Stomach smooth muscle (tissue), 2 donors: ENCODE measurements around the gene CALHM1.
"Not testable (repeated sequence)": the region's sequence is repeated elsewhere in the genome, so short reads cannot be mapped to it uniquely, and the experiment has no call there.

ENCODE experiments used
- H3K27ac ChIP-seq: one replicate; pipeline ENCODE4 v1.7.0; 2013; ENCODE audit warnings: mild to moderate bottlenecking, low read length, inconsistent platforms
- H3K27me3 ChIP-seq, 2 donors: one replicate each; pipeline ENCODE4 v1.7.0; 2013; ENCODE audit warnings: low read length in 2 of 2; ENCODE audit not compliant: insufficient read depth in 2 of 2, control insufficient read depth in 1 of 2
- H3K36me3 ChIP-seq, 2 donors: one replicate each; pipeline ENCODE4 v1.7.0; 2013; ENCODE audit warnings: low read length in 2 of 2; ENCODE audit not compliant: control insufficient read depth in 2 of 2, insufficient read depth in 2 of 2
- H3K4me1 ChIP-seq: one replicate; pipeline ENCODE4 v1.7.0; 2013; ENCODE audit warnings: low read length; ENCODE audit not compliant: control insufficient read depth, insufficient read depth
- H3K4me3 ChIP-seq, 2 donors: one replicate each; pipeline ENCODE4 v1.7.0; 2013; ENCODE audit warnings: low read length in 2 of 2
- H3K9ac ChIP-seq, 2 donors: one replicate each; pipeline ENCODE4 v1.7.0; 2013; ENCODE audit warnings: low read length in 2 of 2, mild to moderate bottlenecking in 1 of 2
- H3K9me3 ChIP-seq, 2 donors: one replicate each; pipeline ENCODE4 v1.7.0; 2013; ENCODE audit warnings: low read length in 2 of 2; ENCODE audit not compliant: control insufficient read depth in 2 of 2
- donor health status: healthy.
- donor health status: Pancreatic carcinoma.

CALHM1 gene, protein sequence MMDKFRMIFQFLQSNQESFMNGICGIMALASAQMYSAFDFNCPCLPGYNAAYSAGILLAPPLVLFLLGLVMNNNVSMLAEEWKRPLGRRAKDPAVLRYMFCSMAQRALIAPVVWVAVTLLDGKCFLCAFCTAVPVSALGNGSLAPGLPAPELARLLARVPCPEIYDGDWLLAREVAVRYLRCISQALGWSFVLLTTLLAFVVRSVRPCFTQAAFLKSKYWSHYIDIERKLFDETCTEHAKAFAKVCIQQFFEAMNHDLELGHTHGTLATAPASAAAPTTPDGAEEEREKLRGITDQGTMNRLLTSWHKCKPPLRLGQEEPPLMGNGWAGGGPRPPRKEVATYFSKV

DNA sequence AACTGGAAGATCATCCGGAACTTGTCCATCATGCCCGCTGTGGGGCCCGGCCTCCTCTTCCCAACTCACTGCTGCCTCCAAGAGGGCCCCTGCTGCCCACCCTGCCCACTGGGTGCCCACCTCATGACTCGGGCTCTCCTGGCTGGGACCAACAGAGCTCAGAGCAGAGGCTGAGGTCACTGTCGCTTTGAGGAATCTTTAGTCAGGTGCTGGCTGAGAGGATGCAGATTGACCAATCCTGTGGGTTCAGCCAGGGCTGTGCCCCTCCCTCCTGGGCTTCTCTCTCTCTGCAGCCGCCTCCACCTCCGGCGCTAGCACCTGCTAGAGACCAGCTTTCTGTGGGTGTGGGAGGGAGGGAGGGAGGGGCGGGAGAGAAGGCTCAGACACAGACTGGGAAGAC lies at the start of gene CALHM1:
CALHM1 (minus strand) TSS at position 181 of the 400 bp plus-strand sequence; CDS start at position 32, 149 bp downstream.
- no peaks in the 10 kb centered on the region for H3K27me3 ChIP-seq
- H3K36me3 ChIP-seq = no peaks in the 10 kb centered on the region
- H3K4me3 ChIP-seq = no peak within 1 kb of the TSS
- H3K9ac ChIP-seq = no peak within 1 kb of the TSS
- no peaks in the 10 kb centered on the region for H3K9me3 ChIP-seq
- H3K4me1 ChIP-seq = no peaks in the 10 kb centered on the region
- H3K27ac ChIP-seq = no peak within 1 kb of the TSS

DNA sequence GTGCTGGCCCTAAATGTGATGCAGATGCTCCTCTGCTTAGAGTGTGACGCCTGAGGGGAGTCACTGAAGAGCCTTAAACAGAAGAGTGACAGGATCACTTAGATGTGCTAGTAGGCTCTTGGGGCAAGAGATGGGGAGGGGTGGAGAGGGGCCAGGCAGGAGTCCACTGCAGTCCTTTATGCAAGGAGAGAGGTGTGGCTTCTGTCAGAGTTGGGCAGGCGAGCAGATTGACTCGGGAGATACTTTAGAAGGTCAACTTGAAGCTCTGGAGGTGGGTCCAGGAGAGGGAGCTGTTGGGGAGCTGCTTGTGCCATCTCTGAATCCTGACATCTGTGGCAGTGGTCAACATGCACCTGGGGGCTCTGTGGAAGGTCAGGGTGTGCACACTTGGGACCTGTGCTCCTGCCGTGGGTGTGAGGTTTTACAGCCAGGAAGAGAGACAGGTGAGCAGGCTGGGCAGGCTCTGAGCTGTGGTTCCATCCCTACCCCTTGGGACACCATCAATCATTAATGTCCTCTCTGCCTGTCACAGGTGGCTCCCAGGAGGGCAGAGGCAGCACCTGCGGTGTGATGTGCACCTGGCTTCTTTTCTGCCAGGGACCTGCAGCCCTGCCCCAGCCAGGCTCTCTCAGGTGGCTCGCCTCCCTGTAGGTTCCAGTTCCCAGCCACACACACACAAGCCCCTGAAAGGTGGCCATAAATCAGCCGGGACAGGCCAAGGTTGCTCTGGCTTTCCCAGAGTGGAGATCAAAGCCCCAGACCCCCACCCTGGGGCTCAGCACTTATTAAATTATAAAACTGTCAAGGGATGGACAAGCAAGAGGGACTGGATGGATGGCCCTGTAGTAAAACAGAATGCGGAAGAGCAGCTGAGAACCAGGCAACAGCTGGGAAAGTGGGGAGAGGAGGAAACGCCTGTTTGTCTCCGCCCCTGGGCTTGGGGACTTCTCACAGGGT lies 48.8 kb upstream of the CALHM1 start:
- Histone ChIP-seq H3K9me3 (no peaks in the 10 kb centered on the region), H3K27me3 (peaks cover 6 to 10% of the 10 kb centered on the region in 2 donors), H3K9ac (no peak overlapping the region), H3K36me3 (no peaks in the 10 kb centered on the region), H3K4me3 (no peak overlapping the region), H3K27ac (no peak overlapping the region), H3K4me1 (peaks cover 2% of the 10 kb centered on the region)

DNA sequence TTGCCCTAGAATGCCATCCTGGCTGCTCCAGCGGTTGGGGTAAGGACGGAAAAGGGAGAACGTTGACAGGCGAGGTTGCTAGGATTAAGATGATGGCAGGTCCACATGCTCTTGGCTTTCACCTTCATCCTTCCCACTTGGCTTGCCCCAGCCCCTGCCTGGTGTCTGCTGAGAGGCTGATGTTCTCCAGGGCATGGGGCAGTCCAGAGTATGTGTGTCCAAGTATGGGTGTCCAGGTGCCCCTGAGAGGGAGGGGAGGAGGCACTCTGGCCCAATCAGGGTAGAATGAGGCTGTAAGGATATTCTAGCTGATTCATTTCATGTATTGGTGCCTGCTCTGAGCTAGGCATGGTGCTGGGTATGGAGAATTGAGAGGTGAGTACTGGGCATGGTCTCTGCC lies 47.4 kb upstream of the CALHM1 start:
- Histone ChIP-seq H3K4me3 (no peak overlapping the region), H3K9ac (no peak overlapping the region), H3K36me3 (no peaks in the 10 kb centered on the region), H3K27ac (no peak overlapping the region), H3K9me3 (no peaks in the 10 kb centered on the region), H3K4me1 (no peaks in the 10 kb centered on the region), H3K27me3 (peaks cover 6 to 10% of the 10 kb centered on the region in 2 donors)

DNA sequence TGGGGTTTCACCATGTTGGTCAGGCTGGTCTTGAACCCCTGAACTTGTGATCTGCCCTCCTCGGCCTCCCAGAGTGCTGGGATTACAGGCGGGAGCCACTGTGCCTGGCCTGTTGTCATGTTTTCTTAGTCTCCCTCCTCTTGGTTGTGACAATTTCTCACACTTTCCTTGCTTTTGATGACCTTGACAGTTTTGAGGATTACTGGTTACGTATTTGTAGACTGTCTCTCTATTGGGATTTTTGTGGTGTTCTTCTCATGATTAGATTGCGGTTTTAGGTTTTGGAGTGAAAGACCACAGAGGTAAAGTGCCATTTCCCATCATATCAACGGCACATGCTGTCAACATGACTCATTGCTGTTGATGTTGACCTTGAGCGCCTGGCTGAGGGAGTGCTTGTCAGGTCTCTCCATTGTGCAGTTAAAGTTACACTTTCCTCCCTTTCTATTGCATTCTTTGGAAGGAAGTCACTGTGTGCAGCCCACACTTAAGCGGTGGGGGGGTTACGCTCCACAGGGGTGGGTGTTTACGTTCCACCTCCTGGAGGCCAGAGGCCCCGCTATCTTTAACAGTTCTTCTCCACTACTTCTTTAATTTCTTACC lies 45.6 kb upstream of the CALHM1 start:
- H3K27ac ChIP-seq = no peak overlapping the region
- H3K27me3 ChIP-seq = peaks cover 6 to 12% of the 10 kb centered on the region in 2 donors
- H3K4me1 ChIP-seq = no peaks in the 10 kb centered on the region
- H3K9ac ChIP-seq = no peak overlapping the region
- H3K9me3 ChIP-seq = no peaks in the 10 kb centered on the region
- H3K36me3 ChIP-seq = no peaks in the 10 kb centered on the region
- H3K4me3 ChIP-seq = no peak overlapping the region

DNA sequence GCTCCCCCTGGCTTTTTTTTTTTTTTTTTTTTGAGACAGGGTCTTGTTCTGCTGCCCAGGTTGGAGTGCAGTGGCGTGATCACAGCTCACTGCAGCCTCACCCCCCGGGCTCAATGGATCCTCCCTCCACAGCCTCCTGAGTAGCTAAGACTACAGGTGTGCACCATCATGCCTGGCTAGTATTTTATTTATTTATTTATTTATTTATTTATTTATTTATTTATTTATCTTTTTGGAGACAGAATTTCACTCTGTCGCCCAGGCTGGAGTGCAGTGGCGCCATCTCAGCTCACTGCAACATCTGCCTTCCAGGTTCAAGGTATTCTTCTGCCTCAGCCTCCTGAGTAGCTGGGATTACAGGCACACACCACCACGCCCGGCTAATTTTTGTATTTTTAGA lies 45.1 kb upstream of the CALHM1 start:
- not testable (repeated sequence) for H3K4me1 ChIP-seq, H3K27ac ChIP-seq, H3K36me3 ChIP-seq, H3K9ac ChIP-seq, H3K4me3 ChIP-seq, H3K9me3 ChIP-seq
- H3K27me3 ChIP-seq = peaks cover 6 to 12% of the 10 kb centered on the region in 2 donors

DNA sequence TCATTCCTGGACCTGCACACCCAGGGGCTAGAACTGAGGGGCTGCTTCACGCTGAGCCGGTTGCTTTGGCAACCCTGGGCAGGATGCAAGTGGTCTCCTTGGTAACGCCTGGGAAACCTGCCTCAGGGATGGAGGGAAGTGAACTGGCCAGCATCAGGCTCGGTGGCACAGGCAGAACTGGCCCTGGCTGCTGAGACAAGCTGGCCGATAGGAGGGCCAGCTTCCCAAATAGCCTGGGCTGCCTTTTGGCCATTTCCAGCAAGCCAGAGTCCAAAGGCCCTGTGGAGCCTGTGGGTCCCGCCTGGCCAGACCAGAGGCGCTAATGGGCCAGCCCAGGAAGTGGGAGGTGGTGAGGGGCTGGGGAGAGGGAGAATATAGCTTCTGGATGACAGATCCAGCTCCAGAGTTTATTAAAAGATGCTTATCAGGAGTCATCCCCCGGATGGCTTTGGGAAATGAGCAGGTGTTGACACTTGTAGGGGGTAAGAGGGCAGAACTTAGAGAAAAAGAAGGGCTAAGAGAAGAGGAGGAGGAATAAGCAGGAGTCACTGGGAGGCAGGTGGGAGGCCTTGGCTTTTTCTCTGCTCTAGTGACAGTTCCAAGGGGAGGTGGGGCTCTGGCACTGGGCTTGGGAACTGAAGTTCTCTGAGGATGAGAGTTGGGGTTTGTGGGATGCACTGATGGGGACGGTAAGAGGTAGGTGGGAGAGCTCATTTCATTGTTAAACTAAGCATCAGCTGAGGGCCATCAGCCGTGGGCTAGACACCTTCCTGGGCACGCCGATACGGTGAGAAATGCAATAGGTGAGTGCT lies 44.4 kb upstream of the CALHM1 start:
- no peak overlapping the region for H3K27ac ChIP-seq
- no peaks in the 10 kb centered on the region for H3K9me3 ChIP-seq
- H3K4me3 ChIP-seq = no peak overlapping the region
- no peak overlapping the region for H3K9ac ChIP-seq
- no peaks in the 10 kb centered on the region for H3K36me3 ChIP-seq
- H3K4me1 ChIP-seq = no peaks in the 10 kb centered on the region
- peaks cover 6 to 10% of the 10 kb centered on the region in 2 donors for H3K27me3 ChIP-seq

DNA sequence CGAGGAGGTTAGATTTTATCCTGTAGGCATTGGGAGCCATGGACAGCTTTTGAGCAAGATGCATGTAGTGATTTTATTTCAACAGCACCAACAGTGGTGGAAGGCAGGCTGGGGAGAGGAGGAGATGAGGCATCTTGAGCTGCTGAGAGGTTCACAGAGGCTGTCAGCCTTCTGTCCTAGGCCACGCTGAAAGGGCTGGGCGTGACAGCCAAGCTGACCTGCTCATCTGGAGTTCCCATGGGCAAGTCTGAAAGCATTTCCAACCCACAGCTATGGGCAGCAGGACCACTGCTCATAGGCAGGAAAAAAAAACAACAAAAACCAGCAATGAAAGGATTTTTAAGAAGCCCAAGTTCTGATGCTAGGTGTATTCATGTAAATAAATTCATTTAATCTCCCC lies 42.5 kb upstream of the CALHM1 start:
- H3K9me3 ChIP-seq = no peaks in the 10 kb centered on the region
- H3K27me3 ChIP-seq = peaks cover 3 to 12% of the 10 kb centered on the region in 2 donors
- H3K36me3 ChIP-seq = no peaks in the 10 kb centered on the region
- no peaks in the 10 kb centered on the region for H3K4me1 ChIP-seq
- H3K4me3 ChIP-seq = no peak overlapping the region
- no peak overlapping the region for H3K27ac ChIP-seq
- no peak overlapping the region for H3K9ac ChIP-seq

DNA sequence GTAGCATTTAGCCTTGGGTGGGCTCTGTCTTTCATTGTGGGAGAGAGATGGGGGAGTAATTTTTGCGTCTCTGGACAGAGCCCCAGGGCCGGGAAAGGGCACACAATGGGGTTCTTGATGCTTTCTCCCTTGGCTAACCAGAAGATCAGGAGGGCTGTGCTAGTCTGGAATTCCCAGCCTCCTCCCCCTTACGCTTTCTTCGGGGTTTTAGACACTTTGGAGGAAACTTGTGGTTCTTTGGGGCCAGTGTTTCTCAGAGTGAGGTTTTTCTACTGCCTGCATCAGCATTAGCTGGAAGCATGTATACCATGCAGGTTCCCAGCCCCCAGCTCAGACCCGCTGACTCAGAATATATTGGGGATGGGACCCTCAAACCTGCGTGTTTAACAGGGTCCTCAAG lies 41.8 kb upstream of the CALHM1 start:
- Histone ChIP-seq H3K27me3 (peaks cover 3 to 9% of the 10 kb centered on the region in 2 donors), H3K36me3 (no peaks in the 10 kb centered on the region), H3K4me1 (no peaks in the 10 kb centered on the region), H3K27ac (no peak overlapping the region), H3K9me3 (no peaks in the 10 kb centered on the region), H3K4me3 (no peak overlapping the region), H3K9ac (no peak overlapping the region)

DNA sequence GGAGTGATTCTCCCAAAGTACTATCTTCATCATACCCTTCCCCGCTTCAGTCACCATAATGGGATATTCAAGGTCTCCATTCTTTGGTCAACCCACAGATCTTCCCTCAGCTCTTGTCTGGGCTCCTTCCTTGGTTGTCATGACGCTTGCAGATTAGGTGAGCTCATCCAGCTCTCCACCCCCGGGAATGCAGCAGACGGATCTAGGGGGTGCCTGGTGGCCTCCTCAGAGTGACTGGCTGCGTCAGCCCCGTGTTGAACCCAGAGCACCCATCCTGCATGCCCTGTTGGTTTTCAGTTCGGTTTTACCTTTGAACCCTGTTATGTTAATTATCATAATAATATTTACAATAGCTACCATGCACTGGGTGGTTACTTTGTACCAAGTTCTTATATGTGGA lies 41.2 kb upstream of the CALHM1 start:
- Histone ChIP-seq H3K36me3 (no peaks in the 10 kb centered on the region), H3K27ac (no peak overlapping the region), H3K4me3 (no peak overlapping the region), H3K27me3 (peaks cover 8 to 15% of the 10 kb centered on the region in 2 donors), H3K9ac (no peak overlapping the region), H3K9me3 (no peaks in the 10 kb centered on the region), H3K4me1 (no peaks in the 10 kb centered on the region)
